ENCODE measurements around the gene AOPEP.

The AOPEP gene

GRCh38 chr9:94904806-94905205, 178.3 kb downstream of the AOPEP start:
- no peak for DNase-seq

GRCh38 chr9:94905606-94906005, 179.1 kb downstream of the AOPEP start:
- no peak for DNase-seq

GRCh38 chr9:94906181-94906580, 179.7 kb downstream of the AOPEP start:
- DNase-seq, result no peak

GRCh38 chr9:94906713-94907112, 180.2 kb downstream of the AOPEP start:
- no peak for DNase-seq

GRCh38 chr9:94907264-94907936, 180.9 kb downstream of the AOPEP start:
- DNase-seq, result no peak

- DNase-seq, result no peak
These were observed 181.6 kb downstream of the AOPEP start for GRCh38 chr9:94908011-94908563.

GRCh38 chr9:94908583-94909249, 182.2 kb downstream of the AOPEP start:
- DNase-seq, result no peak

GRCh38 chr9:94909250-94909894, 182.9 kb downstream of the AOPEP start:
- peak; percentile 54 for DNase-seq

GRCh38 chr9:94909965-94910730, 183.6 kb downstream of the AOPEP start:
- DNase-seq, result no peak

GRCh38 chr9:94911211-94911610, 184.7 kb downstream of the AOPEP start:
- no peak for DNase-seq

- no peak for DNase-seq
These were observed 185.6 kb downstream of the AOPEP start for GRCh38 chr9:94911986-94912635.

- DNase-seq, result no peak
These were observed 186.3 kb downstream of the AOPEP start for GRCh38 chr9:94912700-94913249.

- DNase-seq, result no peak
These were observed 187.1 kb downstream of the AOPEP start for GRCh38 chr9:94913550-94913949.

GRCh38 chr9:94915476-94916450, 189.3 kb downstream of the AOPEP start:
- no peak for DNase-seq

- no peak for DNase-seq
These were observed 190.5 kb downstream of the AOPEP start for GRCh38 chr9:94916956-94917355.

GRCh38 chr9:94918038-94918753, 191.7 kb downstream of the AOPEP start:
- no peak for DNase-seq

- no peak for DNase-seq
These were observed 193.0 kb downstream of the AOPEP start for GRCh38 chr9:94919376-94920098.

- no peak for DNase-seq
These were observed 194.1 kb downstream of the AOPEP start for GRCh38 chr9:94920420-94921091.

- no peak for DNase-seq
These were observed 194.6 kb downstream of the AOPEP start for GRCh38 chr9:94921092-94921471.

All from stimulated activated CD4-positive, alpha-beta T cell treated with anti-CD3 and anti-CD28 coated beads, Interleukin-1b, Interleukin-23, amount 100 ng/mL, for 48 hours (primary cell).